HG03571 (cell line): ENCODE results near the gene CECR2.

Experiments
- ATAC-seq: cut with Tn5 transposase; IDR thresholded peaks from one replicate; pipeline ENCODE4 v1.9.1; 2021; ENCODE audit not compliant: unreplicated experiment

CECR2 gene

GRCh38 chr22:17369439-17370025 lies at the start of gene CECR2:
Gene CECR2, plus strand, starts transcription at chr22:17369460. Its CDS starts 324 bp downstream, at chr22:17369784.
- no peak for ATAC-seq

GRCh38 chr22:17319546-17319945 lies 49.7 kb upstream of the CECR2 start:
- ATAC-seq = no peak

GRCh38 chr22:17322511-17322910 lies 46.7 kb upstream of the CECR2 start:
- ATAC-seq = no peak

GRCh38 chr22:17331690-17332089 lies 37.6 kb upstream of the CECR2 start:
- ATAC-seq = no peak

DNA sequence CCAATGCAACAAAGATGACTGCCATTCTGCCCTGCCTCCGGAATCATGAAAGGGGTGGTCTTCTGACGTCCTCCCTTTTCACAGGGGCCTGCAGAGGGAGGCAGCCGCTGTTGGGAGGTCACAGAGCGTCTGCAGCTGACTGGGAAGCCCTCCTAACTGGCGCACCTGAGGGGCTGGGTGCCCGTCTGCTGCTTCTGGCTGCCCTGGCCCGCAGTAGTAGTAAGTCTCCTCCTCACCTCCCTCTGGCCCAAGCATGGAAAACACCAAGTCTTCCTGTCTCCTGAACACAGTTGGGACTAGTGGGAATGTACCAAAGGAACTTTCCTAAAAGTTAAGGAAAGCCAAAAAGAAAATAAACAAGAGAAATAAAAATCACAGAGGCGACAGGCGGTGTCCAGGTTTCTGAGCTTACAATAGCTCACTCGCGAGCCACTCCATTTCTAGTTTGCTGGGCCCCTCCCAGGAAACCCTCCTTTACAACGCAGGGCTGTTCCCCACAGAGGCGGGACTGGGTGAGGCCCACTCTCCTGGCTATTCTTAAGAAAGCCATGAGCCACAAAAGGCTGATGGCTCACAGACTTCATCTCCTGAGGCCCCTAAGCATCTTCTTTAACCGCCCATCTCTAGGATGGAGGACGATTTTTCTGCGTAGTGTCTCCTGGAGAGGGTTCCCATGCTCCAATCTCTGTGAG lies 37.0 kb upstream of the CECR2 start:
- no peak for ATAC-seq

GRCh38 chr22:17334059-17334458 lies 35.2 kb upstream of the CECR2 start:
- ATAC-seq = no peak

DNA sequence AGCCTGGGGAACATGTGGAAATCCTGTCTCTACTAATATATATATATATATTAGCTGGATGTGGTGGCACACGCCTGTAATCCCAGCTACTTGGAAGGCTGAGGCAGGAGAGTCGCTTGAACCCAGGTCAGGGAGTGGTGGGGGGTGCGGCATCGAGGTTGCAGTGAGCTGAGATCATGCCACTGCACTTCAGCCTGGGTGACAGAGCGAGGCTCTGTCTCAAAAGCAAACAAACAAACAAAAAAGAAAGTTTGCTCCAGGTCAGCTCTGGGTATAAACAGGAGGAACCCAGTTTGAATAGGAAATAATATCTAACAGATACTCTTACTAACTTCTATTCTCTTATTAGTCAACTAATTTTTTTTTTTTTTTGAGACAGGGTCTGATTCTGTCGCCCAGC lies 34.3 kb upstream of the CECR2 start:
- ATAC-seq = no peak

GRCh38 chr22:17336061-17336460 lies 33.2 kb upstream of the CECR2 start:
- ATAC-seq = no peak

DNA sequence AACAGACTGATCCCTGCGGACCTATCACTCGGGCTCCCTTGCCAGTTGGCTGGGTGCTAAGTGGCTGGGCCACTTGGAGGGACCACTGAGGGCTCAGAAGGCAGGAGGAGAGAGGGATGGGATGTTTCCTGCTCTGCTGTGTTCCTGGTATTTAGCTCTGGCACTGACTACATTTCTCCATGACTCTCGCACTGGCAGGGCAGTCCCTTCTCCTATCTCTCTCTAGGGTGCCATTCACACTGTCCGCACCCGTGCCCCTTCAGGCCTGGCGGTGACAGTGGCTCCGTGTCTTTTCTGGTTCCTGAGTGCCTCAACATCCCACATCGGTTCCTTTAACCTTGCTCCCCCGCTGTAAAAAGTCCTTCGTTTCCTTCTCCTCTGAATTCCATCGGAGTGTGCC lies 31.6 kb upstream of the CECR2 start:
- ATAC-seq = no peak

DNA sequence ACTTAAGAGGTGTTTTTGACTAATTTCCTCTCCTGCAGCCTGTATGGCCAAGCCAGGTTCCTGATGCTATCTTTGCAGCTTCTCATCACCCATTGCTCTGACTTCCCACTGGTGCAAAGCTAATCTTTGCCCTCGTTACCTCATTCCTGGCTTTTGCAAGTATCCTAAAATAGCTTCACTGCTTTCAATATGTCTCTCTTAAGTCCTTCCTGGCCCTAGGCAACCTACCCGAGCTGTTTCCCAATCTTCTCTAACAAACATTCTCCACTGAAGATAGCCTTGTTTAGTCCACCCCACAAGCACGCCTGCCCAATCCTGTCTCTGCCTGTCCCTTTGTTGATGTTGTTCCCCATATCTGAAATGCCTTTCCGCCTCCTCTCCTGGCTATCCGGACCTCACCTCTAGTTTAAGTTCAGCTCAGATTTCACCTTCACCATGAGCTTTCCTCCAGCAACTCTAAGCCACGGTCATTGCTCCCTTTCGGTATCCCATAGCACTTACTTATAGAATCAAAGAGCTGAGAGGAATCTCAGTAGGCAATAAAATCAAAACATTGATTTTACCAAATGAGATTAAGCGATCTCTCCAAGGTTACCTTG lies 30.1 kb upstream of the CECR2 start:
- ATAC-seq = no peak

DNA sequence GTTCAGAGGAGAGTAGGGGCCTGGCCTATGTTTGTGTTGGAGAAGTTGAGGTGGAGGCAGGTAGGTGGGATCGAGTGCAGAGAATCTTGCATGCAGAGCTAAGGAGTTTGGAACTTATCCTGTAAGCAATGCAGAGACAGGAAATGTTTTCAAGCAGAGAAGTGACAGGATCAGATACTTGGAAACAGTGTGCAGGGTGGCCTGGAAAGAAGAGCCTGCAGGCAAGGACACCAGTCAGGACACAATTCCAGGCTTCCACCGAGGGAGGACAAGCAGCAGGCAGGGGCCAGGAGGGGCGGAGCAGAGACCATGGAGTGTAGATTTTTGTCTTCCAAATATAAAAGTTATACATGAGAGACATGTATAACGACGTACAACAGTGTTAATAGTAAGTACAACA lies 26.9 kb upstream of the CECR2 start:
- no peak for ATAC-seq

- ATAC-seq = no peak
Measured at GRCh38 chr22:17343766-17344165, 25.5 kb upstream of the CECR2 start.

- no peak for ATAC-seq
Measured at GRCh38 chr22:17346578-17346977, 22.7 kb upstream of the CECR2 start.

DNA sequence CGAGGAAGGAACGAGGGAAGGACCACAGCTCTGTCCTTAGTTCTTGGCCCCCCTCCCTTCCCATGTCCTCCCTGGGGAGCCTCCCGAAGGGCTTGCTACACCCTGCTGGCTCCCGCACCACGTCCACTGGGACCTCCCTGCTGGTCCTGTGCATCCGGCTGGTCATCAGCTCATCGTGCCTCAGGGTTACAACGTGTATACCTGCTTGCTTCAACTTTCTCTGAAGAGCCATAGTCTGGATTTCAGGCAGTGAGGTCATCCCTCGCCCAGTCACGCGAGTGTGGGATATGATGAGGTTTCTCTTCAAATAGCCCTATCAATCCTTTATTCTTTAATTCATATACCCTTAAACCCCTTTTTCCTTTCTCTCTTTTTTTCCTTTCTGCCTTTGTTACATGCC lies 21.5 kb upstream of the CECR2 start:
- ATAC-seq = no peak

DNA sequence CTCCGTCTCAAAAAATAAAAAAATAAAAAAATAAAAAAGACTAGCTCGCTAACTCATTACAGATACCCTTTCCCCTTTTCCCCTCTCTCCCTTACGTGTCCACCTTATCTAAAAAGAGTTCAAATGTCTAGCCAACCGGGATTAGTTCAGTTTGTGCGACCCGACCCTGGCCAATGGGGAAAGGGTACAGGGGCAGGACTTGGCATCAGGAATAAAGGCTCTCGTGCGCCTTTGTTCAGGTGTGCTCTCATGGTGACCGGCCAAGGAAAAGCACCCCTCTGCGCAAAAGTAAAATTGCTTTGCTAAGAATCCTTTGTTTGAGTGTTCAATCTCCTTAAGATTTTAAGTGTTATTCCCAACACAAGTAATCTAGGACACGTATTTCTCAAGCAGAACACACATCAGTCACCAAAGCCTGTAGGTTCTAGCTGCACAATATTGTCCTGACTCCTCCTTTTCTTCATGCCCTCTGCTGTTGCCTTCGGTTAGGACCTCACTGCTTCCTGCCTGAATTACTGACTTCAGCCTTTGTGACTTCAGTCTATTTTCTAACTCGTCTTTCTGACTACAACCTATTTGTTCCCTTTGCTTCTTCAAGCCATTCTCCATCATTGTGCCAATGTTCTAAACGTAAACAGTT lies 20.7 kb upstream of the CECR2 start:
- ATAC-seq = no peak

GRCh38 chr22:17349172-17349571 lies 20.1 kb upstream of the CECR2 start:
- ATAC-seq = no peak

DNA sequence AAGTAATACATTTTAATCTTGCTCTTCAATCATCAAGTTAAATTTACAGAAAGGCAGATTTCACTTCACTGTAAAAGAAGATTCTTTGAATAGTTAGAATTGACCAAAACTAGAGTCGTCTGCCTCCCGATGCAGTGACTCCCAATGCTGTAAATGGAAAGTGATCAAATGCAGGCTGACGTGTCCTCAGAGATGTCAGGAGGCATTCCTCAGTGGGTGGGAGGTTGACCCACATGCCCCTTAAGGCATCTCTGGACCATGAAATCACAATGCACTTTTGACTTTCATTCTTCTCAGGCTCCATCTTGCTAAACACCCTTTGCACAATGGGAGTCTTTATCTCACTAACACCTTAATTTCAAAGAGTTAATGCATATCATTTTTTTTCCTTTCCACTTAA lies 19.0 kb upstream of the CECR2 start:
- ATAC-seq = no peak

- no peak for ATAC-seq
Measured at GRCh38 chr22:17352798-17353197, 16.5 kb upstream of the CECR2 start.

GRCh38 chr22:17357688-17358087 lies 11.6 kb upstream of the CECR2 start:
- no peak for ATAC-seq

DNA sequence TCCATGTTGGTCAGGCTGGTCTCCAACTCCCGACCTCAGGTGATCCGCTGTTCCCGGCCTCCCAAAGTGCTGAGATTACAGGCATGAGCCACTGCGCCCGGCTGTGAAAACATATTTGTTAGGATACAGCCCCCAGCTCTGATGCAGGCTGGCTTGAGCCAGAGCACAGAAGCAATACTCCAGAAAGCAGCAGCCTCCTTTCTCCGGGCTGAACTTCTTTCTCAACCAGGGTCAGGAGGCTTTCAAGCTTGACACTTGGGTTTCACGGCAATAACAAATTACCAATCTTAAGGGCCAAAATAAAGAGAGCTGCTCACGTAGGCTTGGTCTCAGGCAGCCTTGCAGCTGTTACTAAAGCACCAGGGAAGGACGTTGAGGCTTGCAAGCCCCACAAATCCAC lies 10.8 kb upstream of the CECR2 start:
- no peak for ATAC-seq

- no peak for ATAC-seq
Measured at GRCh38 chr22:17359501-17359900, 9.8 kb upstream of the CECR2 start.

- ATAC-seq = no peak
Measured at GRCh38 chr22:17366329-17366728, 2.9 kb upstream of the CECR2 start.
